Endothelial cell of umbilical vein (primary cell): ENCODE data around the gene MLF2. TPM values are rescaled to one million over a fixed set of nuclear protein-coding genes. Genes with fewer than 3 reads are reported as not detected.

Source experiments
- BruUV-seq: library from RNA; stranded (reverse); fragments of 400-500 nt; replicated peaks from 2 replicates; lab custom pipeline; 2021; lab: Mats Ljungman, UMichigan
- CTCF ChIA-PET: fragments of 300-600, 350-600 bp; sonication (Branson Sonifier 250); formaldehyde crosslinking; loops from one replicate; lab custom pipeline; 2021; ENCODE audit warnings: antibody characterized with exemption, inconsistent platforms; lab: Charles Lee
- POLR2A ChIA-PET: fragments of 300-600, 350-600 bp; sonication (Branson Sonifier 250); formaldehyde crosslinking; loops from one replicate; lab custom pipeline; 2021; ENCODE audit warnings: antibody characterized with exemption, inconsistent platforms; lab: Charles Lee
- DNase-seq: peaks from one replicate; pipeline ENCODE4 v3.0.0-alpha.2; 2011; ENCODE audit warnings: low read depth, low spot score
- FAIRE-seq: peaks from 2 replicates; lab custom pipeline; 2011; peaks lifted over from hg19 to GRCh38; lab: Jason Lieb, UNC
- H2AFZ ChIP-seq: 2 replicates; pipeline ENCODE4 v1.6.0; 2012; ENCODE audit warnings: low read depth, low read length, control low read depth, inconsistent platforms
- H3K27ac ChIP-seq: 2 replicates; pipeline ENCODE4 v1.5.1; 2011; ENCODE audit warnings: low read depth, mild to moderate bottlenecking, control low read depth, low read length, moderate library complexity; ENCODE audit not compliant: insufficient read depth
- H3K27me3 ChIP-seq, 2 experiments: 2 replicates each; pipeline versions ENCODE4 v1.6.0 to v1.6.1; 2011; ENCODE audit warnings: low read length in 2 of 2, mixed read lengths in 1 of 2; ENCODE audit not compliant: control insufficient read depth in 2 of 2, insufficient read depth in 2 of 2
- H3K36me3 ChIP-seq, 2 experiments: 2 replicates in 1 of 2; 3 replicates in 1 of 2; pipeline ENCODE4 v1.5.1; 2011; ENCODE audit warnings: low read length in 2 of 2, mild to moderate bottlenecking in 1 of 2, moderate library complexity in 1 of 2; ENCODE audit not compliant: control insufficient read depth in 2 of 2, insufficient read depth in 2 of 2; ENCODE audit errors: extremely low read depth in 1 of 2
- H3K4me1 ChIP-seq: 3 replicates; pipeline ENCODE4 v1.5.1; 2011; ENCODE audit warnings: mild to moderate bottlenecking, low read length; ENCODE audit not compliant: control insufficient read depth, insufficient read depth; ENCODE audit errors: extremely low read depth
- H3K4me2 ChIP-seq: 2 replicates; pipeline ENCODE4 v1.6.1; 2011; ENCODE audit warnings: low read length, control low read depth, mixed read lengths; ENCODE audit not compliant: insufficient read depth
- H3K4me3 ChIP-seq, 3 experiments: fragments of 200-600 bp in 1 of 3; sonication (generic), shearing (Covaris generic) in 1 of 3; replicated peaks in 1 of 3; 2 replicates each; pipeline ENCODE4 v1.5.1; 2011 to 2016; ENCODE audit warnings: control low read depth in 3 of 3, low read length in 3 of 3, mild to moderate bottlenecking in 2 of 3, inconsistent platforms in 1 of 3, low read depth in 1 of 3, moderate library complexity in 1 of 3; ENCODE audit not compliant: insufficient read depth in 1 of 3
- H3K79me2 ChIP-seq: 2 replicates; pipeline ENCODE4 v1.6.0; 2012; ENCODE audit warnings: low read length, inconsistent platforms; ENCODE audit not compliant: control insufficient read depth, insufficient read depth
- H3K9ac ChIP-seq: replicated peaks from 2 replicates; pipeline ENCODE3; 2011; ENCODE audit warnings: low read length, control low read depth; ENCODE audit not compliant: insufficient read depth; ENCODE audit errors: extremely low read depth
- H3K9me1 ChIP-seq: replicated peaks from 3 replicates; pipeline ENCODE4 v1.6.0; 2011; ENCODE audit warnings: mild to moderate bottlenecking, low read length; ENCODE audit not compliant: control insufficient read depth, insufficient read depth; ENCODE audit errors: extremely low read depth
- H3K9me3 ChIP-seq: replicated peaks from 2 replicates; pipeline ENCODE4 v1.5.1; 2012; ENCODE audit warnings: low read length, inconsistent platforms; ENCODE audit not compliant: control insufficient read depth, insufficient read depth
- H4K20me1 ChIP-seq: replicated peaks from 2 replicates; pipeline ENCODE3; 2011; ENCODE audit warnings: mild to moderate bottlenecking, low read length; ENCODE audit not compliant: control insufficient read depth, insufficient read depth; ENCODE audit errors: extremely low read depth
- EZH2 ChIP-seq: IDR thresholded peaks from 2 replicates; pipeline ENCODE4 v1.6.1; 2012; ENCODE audit warnings: borderline replicate concordance, low read depth, mild to moderate bottlenecking, moderate library complexity, low read length, inconsistent platforms; ENCODE audit not compliant: severe bottlenecking
- FOS ChIP-seq: IDR thresholded peaks from 2 replicates; pipeline ENCODE4 v1.6.1; 2011; ENCODE audit warnings: mild to moderate bottlenecking, low read length, moderate library complexity, borderline replicate concordance; ENCODE audit not compliant: insufficient read depth
- GATA2 ChIP-seq: IDR thresholded peaks from 2 replicates; pipeline ENCODE4 v1.7.0; 2011; ENCODE audit warnings: low read depth, mild to moderate bottlenecking, moderate library complexity, mixed read lengths, low read length; ENCODE audit not compliant: insufficient read length, insufficient read depth
- MAX ChIP-seq: IDR thresholded peaks from 2 replicates; pipeline ENCODE4 v1.6.1; 2011; ENCODE audit not compliant: insufficient read depth, insufficient read length
- POLR2A ChIP-seq: IDR thresholded peaks from 2 replicates; pipeline ENCODE4 v1.6.1; 2012; ENCODE audit warnings: low read depth, mild to moderate bottlenecking, control low read depth, low read length
- POLR2AphosphoS5 ChIP-seq: IDR thresholded peaks from 2 replicates; pipeline ENCODE4 v1.6.1; 2012; ENCODE audit warnings: low read depth, mild to moderate bottlenecking, control low read depth, low read length, moderate library complexity; ENCODE audit not compliant: insufficient read depth
- dilution Hi-C: fragments of 300-500 bp; cut with MboI; formaldehyde crosslinking; loops from one replicate; pipeline ENCODE4 v1.15.0; 2019; ENCODE audit warnings: low sequenced_read_pairs; ENCODE audit not compliant: extremely low pct_ligation_motif_present
- intact Hi-C: fragments of 100-400 bp; cut with micrococcal nuclease; formaldehyde crosslinking; loops from one replicate; pipeline ENCODE4 v1.10.0; 2022
- polyA plus RNA-seq, 4 experiments: library from polyadenylated mRNA; depleted of rRNA in 3 of 4; stranded (reverse) in 3 of 4; unstranded in 1 of 4; fragments of >200 nt; gene quantifications; 2 replicates each; pipeline versions ENCODE4 v1.2.1 to v1.2.3, GENCODE V29; 2011 to 2012; ENCODE audit warnings: missing spikeins in 1 of 4
- total RNA-seq: library from RNA; stranded (reverse); gene quantifications from 2 replicates; pipeline ENCODE4 v1.2.3, GENCODE V29; 2021

The MLF2 gene
- total and polyA plus RNA-seq, 2 donors (not counting 3 experiments of a cell fraction or from before 2014, with no cell fraction given): 147 to 306 TPM

GRCh38 chr12:6759741-6760140, 6.8 kb upstream of the MLF2 start:
- CTCF ChIA-PET: interaction anchor here (1.2 kb wide), 1 partner anchor 19 kb away, joined by 3 read pairs; no protein-coding TSS in a partner anchor
- H3K9me1 ChIP-seq: no peaks in the 10 kb centered on the region
- FAIRE-seq: no peak
- H3K27me3 ChIP-seq: peaks cover 0 to 2% of the 10 kb centered on the region in 2 experiments
- POLR2A ChIA-PET: interaction anchor here (0.7 kb wide), 1 partner anchor 363 kb away, joined by 3 read pairs; no protein-coding TSS in a partner anchor
- H3K9ac ChIP-seq: no peak overlapping the region
- BruUV-seq: no TSS peak
- H4K20me1 ChIP-seq: no peaks in the 10 kb centered on the region
- no peak overlapping the region for H2AFZ ChIP-seq
- TF ChIP-seq POLR2AphosphoS5: no peak
- TF ChIP-seq POLR2A: no peak
- no peak for TF ChIP-seq EZH2
- no peak for TF ChIP-seq MAX
- no peak for TF ChIP-seq GATA2
- no peak overlapping the region for H3K27ac ChIP-seq
- no peak overlapping the region for H3K4me2 ChIP-seq
- no peaks in the 10 kb centered on the region for H3K36me3 ChIP-seq
- dilution Hi-C loops: no loop called here
- no peak overlapping the region for H3K4me3 ChIP-seq
- intact Hi-C loops: no loop called here
- no peaks in the 10 kb centered on the region for H3K9me3 ChIP-seq
- no peak for DNase-seq
- no peaks in the 10 kb centered on the region for H3K79me2 ChIP-seq
- H3K4me1 ChIP-seq: peaks cover 13% of the 10 kb centered on the region

- H3K4me1 ChIP-seq: peaks cover 6% of the 10 kb centered on the region
- BruUV-seq: no TSS peak
- H3K27ac ChIP-seq: no peak overlapping the region
- dilution Hi-C loops (no loop called here), intact Hi-C loops (no loop called here)
- no peak overlapping the region for H3K4me2 ChIP-seq
- POLR2A ChIA-PET: no interaction called here
- H4K20me1 ChIP-seq: no peaks in the 10 kb centered on the region
- no peaks in the 10 kb centered on the region for H3K9me3 ChIP-seq
- no peak overlapping the region for H3K9ac ChIP-seq
- peaks cover 0 to 2% of the 10 kb centered on the region in 2 experiments for H3K27me3 ChIP-seq
- TF ChIP-seq MAX (no peak), FOS (no peak), GATA2 (no peak), POLR2AphosphoS5 (no peak)
- DNase-seq (no peak), FAIRE-seq (no peak)
- H3K79me2 ChIP-seq: no peaks in the 10 kb centered on the region
- no peaks in the 10 kb centered on the region for H3K9me1 ChIP-seq
- no peaks in the 10 kb centered on the region for H3K36me3 ChIP-seq
- H2AFZ ChIP-seq: no peak overlapping the region
- H3K4me3 ChIP-seq: no peak overlapping the region
- CTCF ChIA-PET: interaction anchor here (2.6 kb wide), 1 partner anchor 8 kb away, joined by 11 read pairs; the partner anchor contains the start of gene PTMS
These were observed 5.7 kb upstream of the MLF2 start for GRCh38 chr12:6758506-6759095.
